GM23338 (cell line): Measurements from ENCODE around the gene DPYD. TPM values are rescaled to one million over a fixed set of nuclear protein-coding genes. Genes with fewer than 3 reads are reported as not detected.

Experiments used
- ATAC-seq: fragments of 200-7000 bp; cut with Tn5 transposase; 3 replicates; pipeline ENCODE4 v1.9.1; 2020
- DNase-seq: peaks from one replicate; pipeline ENCODE4 v3.0.0-alpha.2; 2015; ENCODE audit warnings: low spot score
- H2AFZ ChIP-seq: fragments of 200-600 bp; sonication (generic); 2 replicates; pipeline ENCODE4 v1.8.0; 2016; ENCODE audit warnings: antibody characterized with exemption, mild to moderate bottlenecking, moderate library complexity
- H3F3A ChIP-seq: fragments of 200-600 bp; sonication (generic); replicated peaks from 2 replicates; pipeline ENCODE4 v1.8.0; 2017; ENCODE audit warnings: antibody characterized with exemption, mixed run types, low read depth
- H3K27ac ChIP-seq: fragments of 200-600 bp; sonication (generic); 2 replicates; pipeline ENCODE4 v1.6.1; 2016; ENCODE audit warnings: low read depth
- H3K27me3 ChIP-seq: fragments of 200-600 bp; sonication (generic); 2 replicates; pipeline ENCODE4 v1.8.0; 2016; ENCODE audit warnings: mild to moderate bottlenecking, mixed run types, moderate library complexity; ENCODE audit not compliant: insufficient read depth
- H3K36me3 ChIP-seq: fragments of 200-600 bp; sonication (generic); 2 replicates; pipeline ENCODE4 v1.8.0; 2016; ENCODE audit warnings: mild to moderate bottlenecking; ENCODE audit not compliant: insufficient read depth
- H3K4me1 ChIP-seq: fragments of 200-600 bp; sonication (generic); 2 replicates; pipeline ENCODE4 v1.8.0; 2016; ENCODE audit warnings: mild to moderate bottlenecking, moderate library complexity; ENCODE audit not compliant: insufficient read depth
- H3K4me2 ChIP-seq: fragments of 200-600 bp; sonication (generic); 2 replicates; pipeline ENCODE4 v1.7.1; 2017; ENCODE audit warnings: mixed run types
- H3K4me3 ChIP-seq: fragments of 200-600 bp; sonication (generic); 2 replicates; pipeline ENCODE4 v1.6.1; 2016; ENCODE audit warnings: mixed run types
- H3K79me2 ChIP-seq: fragments of 200-600 bp; sonication (generic); replicated peaks from 2 replicates; pipeline ENCODE4 v1.8.0; 2017; ENCODE audit warnings: mild to moderate bottlenecking; ENCODE audit not compliant: insufficient read depth
- H3K9me2 ChIP-seq: fragments of 200-600 bp; sonication (generic); 2 replicates; pipeline ENCODE4 v1.8.0; 2017; ENCODE audit not compliant: insufficient read depth
- H4K20me1 ChIP-seq: fragments of 200-600 bp; sonication (generic); replicated peaks from 2 replicates; pipeline ENCODE4 v1.8.0; 2017; ENCODE audit warnings: mild to moderate bottlenecking; ENCODE audit not compliant: insufficient read depth
- H3K27ac Mint-ChIP-seq: 2 replicates; pipeline ENCODE4 v1.8.0; 2020; ENCODE audit warnings: inconsistent platforms, mild to moderate bottlenecking, moderate library complexity, mixed read lengths
- H3K27me3 Mint-ChIP-seq: 3 replicates; pipeline ENCODE4 v1.8.0; 2022; ENCODE audit warnings: low read depth, mild to moderate bottlenecking, moderate library complexity, mixed read lengths, inconsistent platforms; ENCODE audit not compliant: insufficient read depth, poor library complexity
- H3K36me3 Mint-ChIP-seq: 3 replicates; pipeline ENCODE4 v1.8.0; 2021; ENCODE audit warnings: low read depth, mild to moderate bottlenecking, inconsistent platforms, moderate library complexity, mixed read lengths
- H3K4me1 Mint-ChIP-seq: 3 replicates; pipeline ENCODE4 v1.8.0; 2020; ENCODE audit warnings: mild to moderate bottlenecking, inconsistent platforms, mixed read lengths
- H3K4me3 Mint-ChIP-seq: 3 replicates; pipeline ENCODE4 v1.8.0; 2021; ENCODE audit warnings: moderate library complexity, mild to moderate bottlenecking, inconsistent platforms, mixed read lengths
- H3K9me3 Mint-ChIP-seq: 3 replicates; pipeline ENCODE4 v1.8.0; 2020; ENCODE audit warnings: moderate library complexity, mild to moderate bottlenecking, inconsistent platforms, mixed read lengths
- CREB1 ChIP-seq: fragments of 250-450 bp; sonication (Bioruptor Pico); IDR thresholded peaks from 2 replicates; pipeline ENCODE4 v1.5.0; 2020; ENCODE audit warnings: low read depth, mild to moderate bottlenecking, moderate library complexity
- ETS1 ChIP-seq: IDR thresholded peaks from 2 replicates; pipeline ENCODE4 v1.6.1; 2016; ENCODE audit warnings: antibody characterized with exemption
- EZH2 ChIP-seq: fragments of 200-600 bp; sonication (generic); IDR thresholded peaks from one replicate; pipeline ENCODE4 v1.8.0; 2017; ENCODE audit warnings: antibody characterized with exemption, mild to moderate bottlenecking, low read depth; ENCODE audit not compliant: unreplicated experiment
- JUNB ChIP-seq: IDR thresholded peaks from one replicate; pipeline ENCODE4 v1.6.1; 2016; ENCODE audit warnings: antibody characterized with exemption; ENCODE audit not compliant: unreplicated experiment
- POLR2AphosphoS5 ChIP-seq: IDR thresholded peaks from 2 replicates; pipeline ENCODE4 v1.6.1; 2016; ENCODE audit warnings: antibody characterized with exemption, low read depth
- REST ChIP-seq: IDR thresholded peaks from one replicate; pipeline ENCODE4 v1.6.1; 2018; ENCODE audit warnings: antibody characterized with exemption; ENCODE audit not compliant: unreplicated experiment
- STAT1 ChIP-seq: IDR thresholded peaks from one replicate; pipeline ENCODE4 v1.6.1; 2016; ENCODE audit warnings: antibody characterized with exemption; ENCODE audit not compliant: unreplicated experiment
- ZNF331 ChIP-seq: fragments of 250-450 bp; sonication (Bioruptor Pico); IDR thresholded peaks from 2 replicates; pipeline ENCODE4 v1.5.0; 2020; ENCODE audit warnings: low read depth, mild to moderate bottlenecking, moderate library complexity
- polyA plus RNA-seq: library from polyadenylated mRNA; unstranded; fragments of >200 nt; fragmentation: Nextera tagmentation; extraction: Ambion mirVana; gene quantifications from 2 replicates; pipeline ENCODE4 v1.2.1, GENCODE V29; 2016
- total RNA-seq: library from RNA; depleted of rRNA; stranded (reverse); fragments of >200 nt; shearing (Covaris generic); gene quantifications from 2 replicates; pipeline ENCODE4 v1.2.3, GENCODE V29; 2014
- TF ChIP-seq, protein P1 (sequence below), 2 experiments: fragments of 200-600 bp in 1 of 2; sonication (generic) in 1 of 2; conservative IDR thresholded peaks; 2 replicates each; pipeline versions ENCODE4 v1.5.1 to v1.6.1; 2016 to 2017; ENCODE audit warnings: antibody characterized with exemption in 2 of 2, low read depth in 2 of 2, mild to moderate bottlenecking in 2 of 2, moderate library complexity in 1 of 2
- TF ChIP-seq, protein P2 (sequence below): fragments of 250-450 bp; sonication (Bioruptor Pico); IDR thresholded peaks from 2 replicates; pipeline ENCODE4 v1.5.0; 2020; ENCODE audit warnings: mild to moderate bottlenecking, moderate library complexity

The DPYD gene
- total and polyA plus RNA-seq, 2 experiments from 2014 or later: 0.50 to 1.6 TPM

- no peak for TF ChIP-seq ETS1
- TF ChIP-seq, protein P1, sequence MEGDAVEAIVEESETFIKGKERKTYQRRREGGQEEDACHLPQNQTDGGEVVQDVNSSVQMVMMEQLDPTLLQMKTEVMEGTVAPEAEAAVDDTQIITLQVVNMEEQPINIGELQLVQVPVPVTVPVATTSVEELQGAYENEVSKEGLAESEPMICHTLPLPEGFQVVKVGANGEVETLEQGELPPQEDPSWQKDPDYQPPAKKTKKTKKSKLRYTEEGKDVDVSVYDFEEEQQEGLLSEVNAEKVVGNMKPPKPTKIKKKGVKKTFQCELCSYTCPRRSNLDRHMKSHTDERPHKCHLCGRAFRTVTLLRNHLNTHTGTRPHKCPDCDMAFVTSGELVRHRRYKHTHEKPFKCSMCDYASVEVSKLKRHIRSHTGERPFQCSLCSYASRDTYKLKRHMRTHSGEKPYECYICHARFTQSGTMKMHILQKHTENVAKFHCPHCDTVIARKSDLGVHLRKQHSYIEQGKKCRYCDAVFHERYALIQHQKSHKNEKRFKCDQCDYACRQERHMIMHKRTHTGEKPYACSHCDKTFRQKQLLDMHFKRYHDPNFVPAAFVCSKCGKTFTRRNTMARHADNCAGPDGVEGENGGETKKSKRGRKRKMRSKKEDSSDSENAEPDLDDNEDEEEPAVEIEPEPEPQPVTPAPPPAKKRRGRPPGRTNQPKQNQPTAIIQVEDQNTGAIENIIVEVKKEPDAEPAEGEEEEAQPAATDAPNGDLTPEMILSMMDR (conservative IDR thresholded peaks at IDR 0.05; ENCODE audit: low read depth in 2 of 2): no peak
- no peak for TF ChIP-seq POLR2AphosphoS5
- TF ChIP-seq ZNF331 (CRISPR knock-in tag): no peak
- no peak for TF ChIP-seq STAT1
- TF ChIP-seq CREB1 (CRISPR knock-in tag): no peak
- TF ChIP-seq JUNB: no peak
- TF ChIP-seq EZH2: no peak
Measured at GRCh38 chr1:97634758-97635157, 286.1 kb downstream of the DPYD start (continued).

- no peaks in the 10 kb centered on the region for H3K36me3 Mint-ChIP-seq
- no peak for DNase-seq
- no peak overlapping the region for H3K27ac ChIP-seq
Measured at GRCh38 chr1:97632776-97633175, 288.1 kb downstream of the DPYD start.

More at GRCh38 chr1:97632776-97633175, 288.1 kb downstream of the DPYD start:
- H2AFZ ChIP-seq: no peak overlapping the region
- no peaks in the 10 kb centered on the region; the same call in 1 of the 2 replicates for H3K9me2 ChIP-seq
- H3K27ac Mint-ChIP-seq: no peak overlapping the region
- H3K36me3 ChIP-seq: no peaks in the 10 kb centered on the region
- H3K4me3 Mint-ChIP-seq: no peak overlapping the region
- H3F3A ChIP-seq: no peaks in the 10 kb centered on the region
- no peak for TF ChIP-seq EZH2
- TF ChIP-seq, protein P2, sequence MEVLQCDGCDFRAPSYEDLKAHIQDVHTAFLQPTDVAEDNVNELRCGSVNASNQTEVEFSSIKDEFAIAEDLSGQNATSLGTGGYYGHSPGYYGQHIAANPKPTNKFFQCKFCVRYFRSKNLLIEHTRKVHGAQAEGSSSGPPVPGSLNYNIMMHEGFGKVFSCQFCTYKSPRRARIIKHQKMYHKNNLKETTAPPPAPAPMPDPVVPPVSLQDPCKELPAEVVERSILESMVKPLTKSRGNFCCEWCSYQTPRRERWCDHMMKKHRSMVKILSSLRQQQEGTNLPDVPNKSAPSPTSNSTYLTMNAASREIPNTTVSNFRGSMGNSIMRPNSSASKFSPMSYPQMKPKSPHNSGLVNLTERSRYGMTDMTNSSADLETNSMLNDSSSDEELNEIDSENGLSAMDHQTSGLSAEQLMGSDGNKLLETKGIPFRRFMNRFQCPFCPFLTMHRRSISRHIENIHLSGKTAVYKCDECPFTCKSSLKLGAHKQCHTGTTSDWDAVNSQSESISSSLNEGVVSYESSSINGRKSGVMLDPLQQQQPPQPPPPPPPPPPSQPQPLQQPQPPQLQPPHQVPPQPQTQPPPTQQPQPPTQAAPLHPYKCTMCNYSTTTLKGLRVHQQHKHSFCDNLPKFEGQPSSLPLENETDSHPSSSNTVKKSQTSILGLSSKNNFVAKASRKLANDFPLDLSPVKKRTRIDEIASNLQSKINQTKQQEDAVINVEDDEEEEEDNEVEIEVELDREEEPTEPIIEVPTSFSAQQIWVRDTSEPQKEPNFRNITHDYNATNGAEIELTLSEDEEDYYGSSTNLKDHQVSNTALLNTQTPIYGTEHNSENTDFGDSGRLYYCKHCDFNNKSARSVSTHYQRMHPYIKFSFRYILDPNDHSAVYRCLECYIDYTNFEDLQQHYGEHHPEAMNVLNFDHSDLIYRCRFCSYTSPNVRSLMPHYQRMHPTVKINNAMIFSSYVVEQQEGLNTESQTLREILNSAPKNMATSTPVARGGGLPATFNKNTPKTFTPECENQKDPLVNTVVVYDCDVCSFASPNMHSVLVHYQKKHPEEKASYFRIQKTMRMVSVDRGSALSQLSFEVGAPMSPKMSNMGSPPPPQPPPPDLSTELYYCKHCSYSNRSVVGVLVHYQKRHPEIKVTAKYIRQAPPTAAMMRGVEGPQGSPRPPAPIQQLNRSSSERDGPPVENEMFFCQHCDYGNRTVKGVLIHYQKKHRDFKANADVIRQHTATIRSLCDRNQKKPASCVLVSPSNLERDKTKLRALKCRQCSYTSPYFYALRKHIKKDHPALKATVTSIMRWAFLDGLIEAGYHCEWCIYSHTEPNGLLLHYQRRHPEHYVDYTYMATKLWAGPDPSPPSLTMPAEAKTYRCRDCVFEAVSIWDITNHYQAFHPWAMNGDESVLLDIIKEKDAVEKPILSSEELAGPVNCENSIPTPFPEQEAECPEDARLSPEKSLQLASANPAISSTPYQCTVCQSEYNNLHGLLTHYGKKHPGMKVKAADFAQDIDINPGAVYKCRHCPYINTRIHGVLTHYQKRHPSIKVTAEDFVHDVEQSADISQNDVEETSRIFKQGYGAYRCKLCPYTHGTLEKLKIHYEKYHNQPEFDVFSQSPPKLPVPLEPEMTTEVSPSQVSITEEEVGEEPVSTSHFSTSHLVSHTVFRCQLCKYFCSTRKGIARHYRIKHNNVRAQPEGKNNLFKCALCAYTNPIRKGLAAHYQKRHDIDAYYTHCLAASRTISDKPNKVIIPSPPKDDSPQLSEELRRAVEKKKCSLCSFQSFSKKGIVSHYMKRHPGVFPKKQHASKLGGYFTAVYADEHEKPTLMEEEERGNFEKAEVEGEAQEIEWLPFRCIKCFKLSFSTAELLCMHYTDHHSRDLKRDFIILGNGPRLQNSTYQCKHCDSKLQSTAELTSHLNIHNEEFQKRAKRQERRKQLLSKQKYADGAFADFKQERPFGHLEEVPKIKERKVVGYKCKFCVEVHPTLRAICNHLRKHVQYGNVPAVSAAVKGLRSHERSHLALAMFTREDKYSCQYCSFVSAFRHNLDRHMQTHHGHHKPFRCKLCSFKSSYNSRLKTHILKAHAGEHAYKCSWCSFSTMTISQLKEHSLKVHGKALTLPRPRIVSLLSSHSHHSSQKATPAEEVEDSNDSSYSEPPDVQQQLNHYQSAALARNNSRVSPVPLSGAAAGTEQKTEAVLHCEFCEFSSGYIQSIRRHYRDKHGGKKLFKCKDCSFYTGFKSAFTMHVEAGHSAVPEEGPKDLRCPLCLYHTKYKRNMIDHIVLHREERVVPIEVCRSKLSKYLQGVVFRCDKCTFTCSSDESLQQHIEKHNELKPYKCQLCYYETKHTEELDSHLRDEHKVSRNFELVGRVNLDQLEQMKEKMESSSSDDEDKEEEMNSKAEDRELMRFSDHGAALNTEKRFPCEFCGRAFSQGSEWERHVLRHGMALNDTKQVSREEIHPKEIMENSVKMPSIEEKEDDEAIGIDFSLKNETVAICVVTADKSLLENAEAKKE (CRISPR knock-in tag): no peak
- TF ChIP-seq REST: no peak
- TF ChIP-seq POLR2AphosphoS5: no peak
- no peak overlapping the region for H3K4me2 ChIP-seq
- ATAC-seq: no peak
- H4K20me1 ChIP-seq: no peaks in the 10 kb centered on the region
- peaks cover 3% of the 10 kb centered on the region for H3K27me3 Mint-ChIP-seq
- H3K4me1 Mint-ChIP-seq: peaks cover 4% of the 10 kb centered on the region; the same call in 2 of the 3 replicates
- H3K27me3 ChIP-seq: no peaks in the 10 kb centered on the region
- no peak overlapping the region for H3K4me3 ChIP-seq
- no peaks in the 10 kb centered on the region for H3K4me1 ChIP-seq
- H3K79me2 ChIP-seq: no peaks in the 10 kb centered on the region
- no peaks in the 10 kb centered on the region for H3K9me3 Mint-ChIP-seq
